Endothelial cell of umbilical vein (primary cell): Measurements from ENCODE around the gene SLC19A1. TPM values are rescaled to one million over a fixed set of nuclear protein-coding genes. Genes with fewer than 3 reads are reported as not detected.

Experiments
- BruUV-seq: library from RNA; stranded (reverse); fragments of 400-500 nt; replicated peaks from 2 replicates; lab custom pipeline; 2021; lab: Mats Ljungman, UMichigan
- CTCF ChIA-PET: fragments of 300-600, 350-600 bp; sonication (Branson Sonifier 250); formaldehyde crosslinking; loops from one replicate; lab custom pipeline; 2021; ENCODE audit warnings: antibody characterized with exemption, inconsistent platforms; lab: Charles Lee
- POLR2A ChIA-PET: fragments of 300-600, 350-600 bp; sonication (Branson Sonifier 250); formaldehyde crosslinking; loops from one replicate; lab custom pipeline; 2021; ENCODE audit warnings: antibody characterized with exemption, inconsistent platforms; lab: Charles Lee
- DNase-seq: peaks from one replicate; pipeline ENCODE4 v3.0.0-alpha.2; 2011; ENCODE audit warnings: low read depth, low spot score
- FAIRE-seq: peaks from 2 replicates; lab custom pipeline; 2011; peaks lifted over from hg19 to GRCh38; lab: Jason Lieb, UNC
- H2AFZ ChIP-seq: 2 replicates; pipeline ENCODE4 v1.6.0; 2012; ENCODE audit warnings: low read depth, low read length, control low read depth, inconsistent platforms
- H3K27ac ChIP-seq: 2 replicates; pipeline ENCODE4 v1.5.1; 2011; ENCODE audit warnings: low read depth, mild to moderate bottlenecking, control low read depth, low read length, moderate library complexity; ENCODE audit not compliant: insufficient read depth
- H3K27me3 ChIP-seq, 2 experiments: 2 replicates each; pipeline versions ENCODE4 v1.6.0 to v1.6.1; 2011; ENCODE audit warnings: low read length in 2 of 2, mixed read lengths in 1 of 2; ENCODE audit not compliant: control insufficient read depth in 2 of 2, insufficient read depth in 2 of 2
- H3K36me3 ChIP-seq, 2 experiments: 2 replicates in 1 of 2; 3 replicates in 1 of 2; pipeline ENCODE4 v1.5.1; 2011; ENCODE audit warnings: low read length in 2 of 2, mild to moderate bottlenecking in 1 of 2, moderate library complexity in 1 of 2; ENCODE audit not compliant: control insufficient read depth in 2 of 2, insufficient read depth in 2 of 2; ENCODE audit errors: extremely low read depth in 1 of 2
- H3K4me1 ChIP-seq: 3 replicates; pipeline ENCODE4 v1.5.1; 2011; ENCODE audit warnings: mild to moderate bottlenecking, low read length; ENCODE audit not compliant: control insufficient read depth, insufficient read depth; ENCODE audit errors: extremely low read depth
- H3K4me2 ChIP-seq: 2 replicates; pipeline ENCODE4 v1.6.1; 2011; ENCODE audit warnings: low read length, control low read depth, mixed read lengths; ENCODE audit not compliant: insufficient read depth
- H3K4me3 ChIP-seq, 3 experiments: fragments of 200-600 bp in 1 of 3; sonication (generic), shearing (Covaris generic) in 1 of 3; replicated peaks in 1 of 3; 2 replicates each; pipeline ENCODE4 v1.5.1; 2011 to 2016; ENCODE audit warnings: control low read depth in 3 of 3, low read length in 3 of 3, mild to moderate bottlenecking in 2 of 3, inconsistent platforms in 1 of 3, low read depth in 1 of 3, moderate library complexity in 1 of 3; ENCODE audit not compliant: insufficient read depth in 1 of 3
- H3K79me2 ChIP-seq: 2 replicates; pipeline ENCODE4 v1.6.0; 2012; ENCODE audit warnings: low read length, inconsistent platforms; ENCODE audit not compliant: control insufficient read depth, insufficient read depth
- H3K9ac ChIP-seq: replicated peaks from 2 replicates; pipeline ENCODE3; 2011; ENCODE audit warnings: low read length, control low read depth; ENCODE audit not compliant: insufficient read depth; ENCODE audit errors: extremely low read depth
- H3K9me1 ChIP-seq: replicated peaks from 3 replicates; pipeline ENCODE4 v1.6.0; 2011; ENCODE audit warnings: mild to moderate bottlenecking, low read length; ENCODE audit not compliant: control insufficient read depth, insufficient read depth; ENCODE audit errors: extremely low read depth
- H3K9me3 ChIP-seq: replicated peaks from 2 replicates; pipeline ENCODE4 v1.5.1; 2012; ENCODE audit warnings: low read length, inconsistent platforms; ENCODE audit not compliant: control insufficient read depth, insufficient read depth
- H4K20me1 ChIP-seq: replicated peaks from 2 replicates; pipeline ENCODE3; 2011; ENCODE audit warnings: mild to moderate bottlenecking, low read length; ENCODE audit not compliant: control insufficient read depth, insufficient read depth; ENCODE audit errors: extremely low read depth
- EZH2 ChIP-seq: IDR thresholded peaks from 2 replicates; pipeline ENCODE4 v1.6.1; 2012; ENCODE audit warnings: borderline replicate concordance, low read depth, mild to moderate bottlenecking, moderate library complexity, low read length, inconsistent platforms; ENCODE audit not compliant: severe bottlenecking
- FOS ChIP-seq: IDR thresholded peaks from 2 replicates; pipeline ENCODE4 v1.6.1; 2011; ENCODE audit warnings: mild to moderate bottlenecking, low read length, moderate library complexity, borderline replicate concordance; ENCODE audit not compliant: insufficient read depth
- GATA2 ChIP-seq: IDR thresholded peaks from 2 replicates; pipeline ENCODE4 v1.7.0; 2011; ENCODE audit warnings: low read depth, mild to moderate bottlenecking, moderate library complexity, mixed read lengths, low read length; ENCODE audit not compliant: insufficient read length, insufficient read depth
- JUN ChIP-seq: IDR thresholded peaks from 2 replicates; pipeline ENCODE4 v1.6.1; 2011; ENCODE audit warnings: borderline replicate concordance, low read depth; ENCODE audit not compliant: insufficient read length, insufficient read depth
- MYC ChIP-seq: IDR thresholded peaks from one replicate; pipeline ENCODE4 v1.6.1; 2011; ENCODE audit warnings: mild to moderate bottlenecking, low read depth, low read length
- POLR2A ChIP-seq: IDR thresholded peaks from 2 replicates; pipeline ENCODE4 v1.6.1; 2012; ENCODE audit warnings: low read depth, mild to moderate bottlenecking, control low read depth, low read length
- POLR2AphosphoS5 ChIP-seq: IDR thresholded peaks from 2 replicates; pipeline ENCODE4 v1.6.1; 2012; ENCODE audit warnings: low read depth, mild to moderate bottlenecking, control low read depth, low read length, moderate library complexity; ENCODE audit not compliant: insufficient read depth
- dilution Hi-C: fragments of 300-500 bp; cut with MboI; formaldehyde crosslinking; loops from one replicate; pipeline ENCODE4 v1.15.0; 2019; ENCODE audit warnings: low sequenced_read_pairs; ENCODE audit not compliant: extremely low pct_ligation_motif_present
- intact Hi-C: fragments of 100-400 bp; cut with micrococcal nuclease; formaldehyde crosslinking; loops from one replicate; pipeline ENCODE4 v1.10.0; 2022
- polyA plus RNA-seq, 4 experiments: library from polyadenylated mRNA; depleted of rRNA in 3 of 4; stranded (reverse) in 3 of 4; unstranded in 1 of 4; fragments of >200 nt; gene quantifications; 2 replicates each; pipeline versions ENCODE4 v1.2.1 to v1.2.3, GENCODE V29; 2011 to 2012; ENCODE audit warnings: missing spikeins in 1 of 4
- total RNA-seq: library from RNA; stranded (reverse); gene quantifications from 2 replicates; pipeline ENCODE4 v1.2.3, GENCODE V29; 2021
- TF ChIP-seq, protein P1 (sequence below): IDR thresholded peaks from 2 replicates; pipeline ENCODE4 v1.6.1; 2011; ENCODE audit not compliant: insufficient read depth, insufficient read length
- TF ChIP-seq, protein P2 (sequence below), 2 donors: IDR thresholded peaks; 1 replicate in 1 of 2; 2 replicates in 1 of 2; pipeline ENCODE4 v1.5.1; 2011; ENCODE audit warnings: low read length in 2 of 2, mild to moderate bottlenecking in 2 of 2, moderate library complexity in 2 of 2, control low read depth in 1 of 2, inconsistent platforms in 1 of 2, low read depth in 1 of 2; ENCODE audit not compliant: insufficient read depth in 1 of 2; ENCODE audit errors: extremely low read depth in 1 of 2

SLC19A1 gene
- total and polyA plus RNA-seq, 2 donors (not counting 3 experiments of a cell fraction or from before 2014, with no cell fraction given), result 36.3 to 54.6 TPM

DNA sequence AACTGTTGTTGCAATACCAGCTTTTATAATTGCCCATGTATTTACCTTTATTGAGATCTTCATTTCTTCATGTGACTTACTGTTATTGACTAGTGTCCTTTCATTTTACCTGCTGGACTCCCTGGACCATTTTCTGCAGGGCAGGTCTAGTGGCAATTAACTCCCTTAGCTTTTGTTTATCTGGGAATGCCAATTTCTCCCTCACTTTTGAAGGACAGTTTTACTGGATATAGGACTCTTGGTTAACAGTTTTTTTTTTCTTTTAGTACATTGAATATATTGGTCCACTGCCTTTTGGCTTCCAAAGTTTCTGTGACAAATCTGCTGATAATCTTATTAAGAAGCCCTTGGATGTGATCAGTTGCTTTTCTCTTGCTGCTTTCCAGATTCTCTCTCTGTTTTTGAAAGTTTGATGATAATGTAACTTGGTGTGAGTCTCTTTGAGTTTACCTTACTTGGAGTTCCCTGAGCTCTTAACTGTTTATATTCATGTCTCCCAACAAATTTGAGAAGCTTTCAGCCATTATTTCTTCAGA, 80.4 kb downstream of the SLC19A1 start:
- DNase-seq (no peak), FAIRE-seq (no peak)
- dilution Hi-C loops, result no loop called here
- TF ChIP-seq POLR2AphosphoS5 (no peak), POLR2A (no peak), EZH2 (no peak), FOS (no peak), GATA2 (no peak), JUN (no peak), MYC (no peak)
- TF ChIP-seq, protein P1, sequence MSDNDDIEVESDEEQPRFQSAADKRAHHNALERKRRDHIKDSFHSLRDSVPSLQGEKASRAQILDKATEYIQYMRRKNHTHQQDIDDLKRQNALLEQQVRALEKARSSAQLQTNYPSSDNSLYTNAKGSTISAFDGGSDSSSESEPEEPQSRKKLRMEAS, result no peak
- TF ChIP-seq, protein P2, sequence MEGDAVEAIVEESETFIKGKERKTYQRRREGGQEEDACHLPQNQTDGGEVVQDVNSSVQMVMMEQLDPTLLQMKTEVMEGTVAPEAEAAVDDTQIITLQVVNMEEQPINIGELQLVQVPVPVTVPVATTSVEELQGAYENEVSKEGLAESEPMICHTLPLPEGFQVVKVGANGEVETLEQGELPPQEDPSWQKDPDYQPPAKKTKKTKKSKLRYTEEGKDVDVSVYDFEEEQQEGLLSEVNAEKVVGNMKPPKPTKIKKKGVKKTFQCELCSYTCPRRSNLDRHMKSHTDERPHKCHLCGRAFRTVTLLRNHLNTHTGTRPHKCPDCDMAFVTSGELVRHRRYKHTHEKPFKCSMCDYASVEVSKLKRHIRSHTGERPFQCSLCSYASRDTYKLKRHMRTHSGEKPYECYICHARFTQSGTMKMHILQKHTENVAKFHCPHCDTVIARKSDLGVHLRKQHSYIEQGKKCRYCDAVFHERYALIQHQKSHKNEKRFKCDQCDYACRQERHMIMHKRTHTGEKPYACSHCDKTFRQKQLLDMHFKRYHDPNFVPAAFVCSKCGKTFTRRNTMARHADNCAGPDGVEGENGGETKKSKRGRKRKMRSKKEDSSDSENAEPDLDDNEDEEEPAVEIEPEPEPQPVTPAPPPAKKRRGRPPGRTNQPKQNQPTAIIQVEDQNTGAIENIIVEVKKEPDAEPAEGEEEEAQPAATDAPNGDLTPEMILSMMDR (IDR thresholded peaks at IDR 0.05; ENCODE audit: extremely low read depth in 1 of 2, insufficient read depth in 1 of 2, low read depth in 1 of 2, low read length in 2 of 2), result no peak
- Histone ChIP-seq H3K4me2 (no peak overlapping the region), H3K79me2 (peaks cover 40% of the 10 kb centered on the region), H3K27ac (no peak overlapping the region), H3K9me1 (no peaks in the 10 kb centered on the region), H3K27me3 (no peaks in the 10 kb centered on the region), H2AFZ (no peak overlapping the region), H4K20me1 (no peaks in the 10 kb centered on the region), H3K9me3 (no peaks in the 10 kb centered on the region), H3K4me1 (peaks cover 11% of the 10 kb centered on the region), H3K9ac (no peak overlapping the region), H3K4me3 (no peak overlapping the region), H3K36me3 (peaks cover 0 to 3% of the 10 kb centered on the region in 2 experiments)
- no TSS peak for BruUV-seq
- CTCF ChIA-PET, result interaction anchor here (1.1 to 1.8 kb wide), 4 partner anchors 9 to 174 kb away, joined by 3 to 5 read pairs (median 3); partner anchors contain the start of gene POFUT2
- POLR2A ChIA-PET, result interaction anchor here (0.5 kb wide), 1 partner anchor 174 kb away, joined by 3 read pairs; the partner anchor contains the start of gene POFUT2
- intact Hi-C loops, result no loop called here
